Activated CD8-positive, alpha-beta memory T cell treated with anti-CD3 and anti-CD28 coated beads, Interleukin-2, amount 50 U/mL, for 1 hour (primary cell): Measurements from ENCODE around the gene OTUB2.

ENCODE experiments used
- DNase-seq: peaks from one replicate; pipeline ENCODE4 v3.0.0-alpha.2; 2020; ENCODE audit errors: extremely low read depth

Gene OTUB2

GRCh38 chr14:94026173-94026888, at the start of gene OTUB2:
Gene OTUB2, plus strand, starts transcription at chr14:94026340. Its CDS starts 198 bp downstream, at chr14:94026538.
- peak; percentile 87 for DNase-seq

GRCh38 chr14:93976477-93977057, 49.6 kb upstream of the OTUB2 start, which contains the start of gene ASB2:
Gene ASB2, minus strand, starts transcription at chr14:93976570. Its CDS starts 12,031 bp downstream, at chr14:93964539.
- DNase-seq: no peak

- no peak for DNase-seq
Observed at GRCh38 chr14:93977171-93977570, 49.0 kb upstream of the OTUB2 start.

GRCh38 chr14:93977790-93978581, 48.2 kb upstream of the OTUB2 start:
- DNase-seq: peak; percentile 61

- no peak for DNase-seq
Observed at GRCh38 chr14:93978735-93979134, 47.4 kb upstream of the OTUB2 start.

GRCh38 chr14:93980456-93981201, 45.5 kb upstream of the OTUB2 start:
- DNase-seq: no peak

- no peak for DNase-seq
Observed at GRCh38 chr14:93981316-93982229, 44.6 kb upstream of the OTUB2 start.

GRCh38 chr14:93982230-93983007, 43.7 kb upstream of the OTUB2 start:
- DNase-seq: no peak

GRCh38 chr14:93984070-93984469, 42.1 kb upstream of the OTUB2 start:
- DNase-seq: no peak

GRCh38 chr14:93984987-93985410, 41.1 kb upstream of the OTUB2 start:
- DNase-seq: no peak

GRCh38 chr14:93986955-93987354, 39.2 kb upstream of the OTUB2 start:
- no peak for DNase-seq

- no peak for DNase-seq
Observed at GRCh38 chr14:93987376-93987775, 38.8 kb upstream of the OTUB2 start.

- no peak for DNase-seq
Observed at GRCh38 chr14:93987815-93988476, 38.2 kb upstream of the OTUB2 start.

- DNase-seq: no peak
Observed at GRCh38 chr14:93989939-93990338, 36.2 kb upstream of the OTUB2 start.

- no peak for DNase-seq
Observed at GRCh38 chr14:93991212-93991611, 34.9 kb upstream of the OTUB2 start.

- no peak for DNase-seq
Observed at GRCh38 chr14:93991649-93992048, 34.5 kb upstream of the OTUB2 start.

- no peak for DNase-seq
Observed at GRCh38 chr14:93993382-93993781, 32.8 kb upstream of the OTUB2 start.

- DNase-seq: no peak
Observed at GRCh38 chr14:93994919-93995682, 31.0 kb upstream of the OTUB2 start.
